ENCODE data around the gene DAD1. TPM values are rescaled to one million over a fixed set of nuclear protein-coding genes. Genes with fewer than 3 reads are reported as not detected.
"Not testable (repeated sequence)": the region's sequence is repeated elsewhere in the genome, so short reads cannot be mapped to it uniquely, and the experiment has no call there.

The DAD1 gene
- total RNA-seq, 1 donor from 2014 or later: 163 TPM

DNA sequence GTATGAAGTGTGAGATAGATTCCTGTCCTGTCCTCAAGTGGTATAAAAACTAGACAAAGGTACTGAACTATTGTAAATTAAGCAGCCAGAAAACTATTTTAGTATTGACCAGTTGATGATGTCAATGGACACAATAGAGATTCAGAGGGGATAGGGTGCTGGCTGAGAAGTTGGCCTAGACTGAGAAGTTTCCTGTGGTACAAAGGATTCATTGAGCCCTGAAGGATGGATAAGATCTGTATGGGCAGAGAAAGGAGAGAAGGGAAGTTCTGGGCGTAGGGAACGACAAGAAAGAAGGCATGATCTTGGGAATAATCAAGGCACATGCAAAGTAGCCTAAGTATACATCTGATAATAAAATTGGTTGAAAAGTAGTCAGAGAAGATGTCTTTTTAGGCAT lies 44.6 kb downstream of the DAD1 start:
- intact Hi-C loops (cut with DNase I): no loop called here
- no peak for DNase-seq (ENCODE audit: low spot score)
- ATAC-seq: no peak

DNA sequence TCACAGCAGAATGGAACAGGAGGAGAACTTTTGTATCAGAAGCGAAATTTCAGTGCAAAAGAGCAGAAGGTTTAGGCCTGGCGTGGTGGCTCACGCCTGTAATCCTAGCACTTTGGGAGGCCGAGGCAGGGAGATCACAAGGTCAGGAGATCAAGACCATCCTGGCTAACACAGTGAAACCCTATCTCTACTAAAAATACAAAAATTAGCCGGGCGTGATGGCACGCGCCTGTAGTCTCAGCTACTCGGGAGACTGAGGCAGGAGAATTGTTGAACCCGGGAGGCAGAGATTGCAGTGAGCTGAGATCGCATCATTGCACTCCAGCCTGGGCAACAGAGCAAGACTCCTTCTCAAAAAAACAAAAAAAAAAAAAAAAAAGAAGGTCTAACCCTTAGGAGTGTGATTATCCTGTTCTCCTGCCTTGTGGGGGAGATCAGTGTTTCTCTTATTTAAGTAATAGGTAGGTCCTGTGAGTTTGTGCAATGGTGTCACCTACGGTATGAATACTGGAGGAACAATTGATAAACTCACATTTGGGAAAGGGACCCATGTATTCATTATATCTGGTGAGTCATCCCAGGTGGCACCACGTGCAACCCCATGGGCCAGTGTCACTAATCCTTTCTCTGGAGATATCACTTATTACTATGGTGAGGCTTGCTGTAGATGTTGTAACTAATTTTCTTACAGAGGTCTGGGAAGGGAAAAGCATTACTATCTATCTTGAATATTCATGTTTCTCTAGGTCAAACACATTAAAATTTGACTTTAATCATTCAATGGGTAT lies 45.3 kb downstream of the DAD1 start:
- DNase-seq (ENCODE audit: low spot score); ATAC-seq; intact Hi-C loops (cut with DNase I): not testable (repeated sequence)

DNA sequence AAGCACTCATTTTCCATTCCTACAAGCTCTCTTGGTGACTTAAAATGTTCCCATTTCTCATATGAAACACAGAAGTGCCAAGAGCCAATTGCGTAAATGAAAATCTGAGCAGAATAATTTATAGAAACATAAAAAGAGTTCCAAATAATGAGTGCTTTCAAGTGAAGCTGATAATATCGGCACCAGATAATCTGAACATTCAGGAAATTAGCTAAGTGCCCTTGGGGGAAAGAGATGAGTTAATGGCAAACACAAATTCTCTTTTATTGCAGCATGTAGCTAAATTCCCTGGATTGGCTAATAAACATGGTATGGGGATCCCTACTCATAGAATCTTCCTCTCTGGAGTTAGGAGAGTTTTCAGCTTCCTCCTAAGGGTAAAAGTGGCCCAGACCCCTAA lies 46.7 kb downstream of the DAD1 start:
- no peak for DNase-seq (ENCODE audit: low spot score)
- intact Hi-C loops (cut with DNase I): no loop called here
- no peak for ATAC-seq

DNA sequence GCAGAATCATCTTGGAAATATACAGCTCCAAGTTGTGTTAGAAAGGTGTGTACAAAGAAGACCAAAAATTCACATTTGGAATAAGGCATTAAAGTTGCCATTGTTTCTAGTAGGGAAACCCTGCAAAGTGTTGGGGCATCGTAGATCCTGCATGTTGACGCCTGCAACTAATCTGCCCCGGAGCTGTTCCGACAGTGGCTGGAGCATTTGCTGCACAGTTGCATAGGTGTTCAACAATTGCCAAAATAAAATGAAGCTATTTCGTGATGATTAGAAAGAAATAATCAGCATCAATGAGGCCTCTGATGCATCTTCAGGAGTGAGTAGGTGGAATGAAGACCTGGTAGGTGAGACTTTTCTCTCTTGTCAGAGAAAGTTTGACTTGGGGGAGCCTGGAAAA lies 47.3 kb downstream of the DAD1 start:
- DNase-seq (ENCODE audit: low spot score): no peak
- ATAC-seq: no peak
- intact Hi-C loops (cut with DNase I): no loop called here

DNA sequence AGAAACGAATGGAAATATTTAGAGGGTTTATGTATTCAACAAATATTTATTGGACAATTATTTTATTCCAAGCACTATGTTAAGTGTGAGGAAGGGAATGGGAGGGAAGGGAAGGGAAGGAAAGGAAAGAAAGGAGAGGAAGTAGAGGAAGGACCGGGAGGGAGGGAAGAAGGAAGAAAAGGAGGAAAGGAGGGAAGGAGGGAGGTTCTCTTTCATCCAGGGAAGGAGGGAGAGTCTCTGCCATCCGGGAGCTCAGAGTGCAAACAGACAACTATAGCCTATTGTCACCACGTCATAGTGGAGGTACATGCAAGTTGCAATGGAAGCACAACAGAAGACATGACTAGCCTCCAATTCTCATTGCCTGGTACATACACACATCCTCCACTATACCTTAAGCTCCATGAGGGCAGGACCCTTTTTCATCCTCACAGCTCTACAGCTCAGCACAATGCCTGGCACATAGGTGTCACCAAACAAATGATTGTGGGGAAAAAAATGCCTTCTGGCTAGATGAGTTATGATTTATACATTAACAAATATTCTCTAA lies 48.1 kb downstream of the DAD1 start:
- ATAC-seq (no peak), DNase-seq (ENCODE audit: low spot score) (no peak)
- intact Hi-C loops (cut with DNase I): no loop called here

DNA sequence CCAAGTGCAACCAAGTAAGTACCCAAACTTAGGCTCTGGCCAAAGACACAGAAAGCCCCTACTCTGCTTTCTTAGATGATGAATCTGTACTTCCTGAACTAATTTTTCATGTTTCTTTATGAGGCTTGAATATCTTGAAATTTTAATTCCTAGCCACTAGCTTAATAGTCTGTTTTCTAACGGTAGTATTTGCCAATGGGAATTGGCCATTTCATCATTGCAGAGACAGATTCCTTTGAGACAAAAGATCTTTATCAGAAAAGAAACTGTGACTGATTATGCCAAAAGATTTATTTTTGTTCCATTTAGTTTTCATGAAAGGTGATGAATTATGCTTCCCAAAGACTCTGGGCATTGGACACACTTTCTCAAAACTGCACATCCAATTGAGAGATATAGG lies 48.7 kb downstream of the DAD1 start:
- ATAC-seq (no peak), DNase-seq (ENCODE audit: low spot score) (no peak)
- intact Hi-C loops (cut with DNase I): no loop called here

DNA sequence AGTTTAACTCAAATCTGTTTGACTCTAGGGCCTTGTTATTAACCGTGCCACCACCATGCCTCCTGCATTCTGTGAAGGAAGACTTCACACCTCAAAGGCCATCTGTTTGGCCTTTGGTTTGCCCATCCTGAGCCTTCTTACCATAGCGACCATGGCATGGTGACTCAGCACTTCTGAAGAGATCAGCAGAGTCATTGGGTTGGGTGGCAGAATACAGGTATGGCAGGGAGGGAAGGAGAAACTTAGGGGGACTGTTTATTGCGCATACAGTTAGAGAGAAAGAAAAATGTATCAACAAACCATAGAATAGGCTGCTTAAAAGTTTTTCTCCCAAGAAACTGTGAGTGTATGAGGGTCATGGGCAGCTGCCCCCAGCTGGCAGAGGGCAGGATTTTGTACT lies 49.2 kb downstream of the DAD1 start:
- ATAC-seq: no peak
- DNase-seq (ENCODE audit: low spot score): no peak
- intact Hi-C loops (cut with DNase I): no loop called here

DNA sequence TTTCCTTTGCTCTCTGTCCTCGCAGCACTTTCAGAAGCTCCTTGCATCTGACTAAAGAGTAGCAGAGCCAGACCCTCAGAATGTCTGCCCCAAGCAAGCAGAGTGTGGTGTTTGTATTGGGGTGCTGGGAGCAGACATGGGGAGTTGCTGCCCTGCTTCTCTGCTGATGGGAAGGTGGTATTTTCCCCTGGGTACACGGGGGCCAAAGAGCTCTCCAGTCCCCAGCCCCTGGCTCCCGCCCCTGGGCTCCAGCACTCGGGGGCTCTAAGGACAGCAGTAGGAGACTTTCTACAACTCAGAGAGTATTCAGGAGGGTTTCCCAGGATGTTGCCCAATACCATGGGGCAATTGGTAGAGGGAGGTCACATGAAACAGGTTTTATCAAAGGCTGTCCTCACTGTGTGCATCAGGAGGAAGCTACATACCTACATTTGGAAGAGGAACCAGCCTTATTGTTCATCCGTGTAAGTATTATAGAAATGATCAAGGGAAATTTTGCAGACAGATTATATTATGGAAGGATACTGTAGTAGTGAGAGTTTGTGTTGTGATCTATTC lies 50.3 kb downstream of the DAD1 start:
- ATAC-seq (no peak), DNase-seq (ENCODE audit: low spot score) (no peak)
- intact Hi-C loops (cut with DNase I): no loop called here

DNA sequence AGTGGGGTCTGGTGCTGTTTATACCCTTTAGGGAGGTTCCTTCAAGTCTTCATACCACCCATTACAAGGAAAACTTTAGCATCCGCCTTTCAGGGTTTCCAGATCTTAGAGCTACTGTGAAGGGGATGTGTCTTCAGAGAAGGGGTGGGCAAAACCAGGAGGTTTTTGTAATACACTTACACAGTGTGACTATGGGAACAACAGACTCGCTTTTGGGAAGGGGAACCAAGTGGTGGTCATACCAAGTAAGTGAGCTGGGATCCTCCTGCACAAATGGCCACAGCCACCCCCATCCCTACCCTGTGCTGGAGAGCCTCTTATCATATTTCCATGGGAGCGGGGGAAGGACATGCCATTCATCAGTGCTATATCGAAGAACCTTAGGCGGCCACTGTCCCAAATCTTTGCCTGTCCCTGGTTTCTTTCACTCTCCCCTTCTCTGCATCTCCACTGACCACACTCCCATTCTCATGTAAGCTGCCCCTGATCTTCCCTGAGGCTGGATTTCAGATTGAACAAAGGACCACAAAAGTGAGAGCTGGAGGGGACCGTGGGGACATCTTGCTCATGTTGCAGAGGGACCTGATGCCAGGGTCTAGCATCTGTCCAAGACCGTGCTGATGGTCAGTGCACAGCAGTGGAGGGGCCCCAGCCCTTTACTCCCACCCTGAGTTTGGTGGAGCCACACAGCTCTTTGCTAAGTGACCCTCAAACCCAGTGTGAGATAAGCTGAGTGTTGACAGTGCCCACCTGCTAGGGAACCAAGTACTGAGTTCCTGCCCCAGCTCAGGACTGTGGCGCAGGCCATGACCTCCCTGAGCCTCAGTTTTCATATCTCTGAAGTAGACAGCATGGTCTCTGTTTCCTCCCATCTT lies 51.4 kb downstream of the DAD1 start:
- peak; percentile 9 for ATAC-seq
- intact Hi-C loops (cut with DNase I): no loop called here
- no peak for DNase-seq (ENCODE audit: low spot score)

DNA sequence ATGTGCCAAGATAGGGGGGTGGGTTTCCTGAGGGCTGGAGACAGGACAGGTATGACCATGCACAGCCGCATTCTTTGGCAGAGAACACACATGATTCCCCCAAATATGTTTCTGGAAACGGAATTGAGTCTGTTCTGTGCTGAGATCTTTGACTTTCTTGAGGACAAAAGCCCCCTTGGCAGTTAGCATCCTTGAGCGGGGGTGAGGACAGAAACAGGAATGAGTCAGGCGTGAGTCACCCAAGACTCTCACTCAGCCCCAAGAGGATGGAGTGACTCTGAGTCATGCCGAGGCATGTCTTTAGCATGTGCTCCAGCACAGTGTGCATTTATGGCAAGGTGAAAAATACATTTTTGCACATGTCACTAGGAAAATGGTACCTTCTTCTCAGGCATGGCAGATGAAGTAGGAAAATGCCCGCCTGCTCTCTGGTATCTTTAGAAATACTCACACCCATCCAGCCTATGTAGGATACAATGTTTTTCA lies 52.1 kb downstream of the DAD1 start:
- DNase-seq (ENCODE audit: low spot score) (peak; percentile 69), ATAC-seq (peak; percentile 90)
- intact Hi-C loops (cut with DNase I): no loop called here

DNA sequence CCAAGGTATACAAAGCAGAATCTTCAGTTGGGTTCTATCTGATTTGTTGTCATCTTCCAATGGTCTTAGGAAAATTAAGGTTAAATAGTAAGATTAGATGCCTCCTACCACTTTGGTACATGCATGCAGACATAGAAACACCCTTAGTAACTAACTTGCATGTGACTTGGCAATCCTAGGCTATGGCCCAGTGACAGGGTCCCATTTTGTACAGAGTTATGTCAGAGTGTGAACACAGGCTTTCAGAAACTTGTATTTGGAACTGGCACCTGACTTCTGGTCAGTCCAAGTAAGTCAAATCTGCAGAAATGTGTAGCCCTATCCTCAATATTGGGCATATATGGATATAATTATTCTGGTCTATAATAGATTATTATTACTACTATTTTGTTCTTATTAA lies 53.1 kb downstream of the DAD1 start:
- intact Hi-C loops (cut with DNase I): no loop called here
- no peak for ATAC-seq
- DNase-seq (ENCODE audit: low spot score): no peak

DNA sequence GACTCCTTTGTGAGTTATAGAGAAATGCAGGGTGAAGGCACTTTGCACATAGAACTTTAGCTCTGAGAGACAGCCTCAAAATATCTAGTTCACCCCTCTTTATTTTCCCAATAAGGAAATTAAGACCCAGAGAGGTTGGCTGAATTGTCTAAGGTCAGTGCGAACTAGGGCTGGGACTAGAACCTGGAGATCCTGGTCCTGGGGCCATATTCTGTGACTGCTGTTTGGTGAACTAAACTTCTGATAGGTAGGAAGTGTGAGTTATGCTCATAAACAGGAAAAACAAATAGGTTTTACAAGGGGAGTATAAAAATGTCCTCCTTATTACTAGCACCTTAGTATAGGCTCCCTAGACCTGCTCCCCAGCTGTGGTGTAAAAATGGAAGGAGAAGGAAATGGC lies 53.9 kb downstream of the DAD1 start:
- intact Hi-C loops (cut with DNase I): no loop called here
- DNase-seq (ENCODE audit: low spot score) (no peak), ATAC-seq (no peak)

DNA sequence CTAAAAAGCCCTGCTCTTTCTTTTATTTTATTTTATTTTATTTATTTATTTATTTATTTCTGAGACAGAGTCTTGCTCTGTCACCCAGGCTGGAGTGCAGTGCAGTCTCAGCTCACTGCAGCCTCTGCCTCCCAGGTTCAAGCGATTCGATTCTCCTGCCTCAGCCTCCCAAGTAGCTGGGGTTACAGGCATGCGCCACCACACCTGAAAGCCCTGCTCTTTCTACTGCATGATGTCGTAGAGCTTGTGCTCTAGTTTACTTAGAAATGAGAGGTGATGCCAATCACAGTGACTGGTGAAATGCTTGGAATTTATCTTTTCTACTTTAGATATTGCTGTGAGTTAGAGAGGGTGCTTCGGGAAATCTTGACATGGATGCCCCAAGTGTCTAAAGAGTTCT lies 54.5 kb downstream of the DAD1 start:
- DNase-seq (ENCODE audit: low spot score): no peak
- ATAC-seq: no peak
- intact Hi-C loops (cut with DNase I): no loop called here

DNA sequence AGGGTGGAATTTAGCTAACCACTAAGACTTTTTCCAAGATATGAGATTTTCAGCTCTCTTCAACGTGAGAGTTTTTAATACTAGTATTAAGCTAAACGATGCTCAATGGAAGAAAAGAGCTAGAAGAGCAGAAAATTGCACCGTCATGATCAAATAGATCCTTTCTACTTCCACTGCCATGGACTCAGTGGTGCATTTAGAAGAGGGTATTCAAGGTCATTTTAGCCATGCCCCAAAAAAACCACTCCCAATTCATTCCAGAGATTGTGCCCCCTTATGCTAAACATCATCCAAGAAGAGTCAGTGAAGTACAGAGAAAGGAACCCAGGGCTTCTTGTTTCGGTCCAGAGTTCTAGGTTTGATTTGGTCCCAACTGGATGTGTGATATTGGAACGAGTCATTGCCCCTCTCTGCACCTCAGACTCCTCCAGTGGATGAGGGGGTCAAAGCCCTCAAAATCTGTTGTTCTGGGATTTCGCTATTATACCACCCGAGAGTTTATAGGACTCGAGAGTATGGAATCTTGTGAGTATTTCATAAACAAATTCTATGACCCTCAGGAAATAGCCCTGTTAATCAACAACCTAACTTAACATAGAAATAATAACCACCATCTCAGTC lies 55.2 kb downstream of the DAD1 start:
- DNase-seq (ENCODE audit: low spot score): no peak
- intact Hi-C loops (cut with DNase I): no loop called here

DNA sequence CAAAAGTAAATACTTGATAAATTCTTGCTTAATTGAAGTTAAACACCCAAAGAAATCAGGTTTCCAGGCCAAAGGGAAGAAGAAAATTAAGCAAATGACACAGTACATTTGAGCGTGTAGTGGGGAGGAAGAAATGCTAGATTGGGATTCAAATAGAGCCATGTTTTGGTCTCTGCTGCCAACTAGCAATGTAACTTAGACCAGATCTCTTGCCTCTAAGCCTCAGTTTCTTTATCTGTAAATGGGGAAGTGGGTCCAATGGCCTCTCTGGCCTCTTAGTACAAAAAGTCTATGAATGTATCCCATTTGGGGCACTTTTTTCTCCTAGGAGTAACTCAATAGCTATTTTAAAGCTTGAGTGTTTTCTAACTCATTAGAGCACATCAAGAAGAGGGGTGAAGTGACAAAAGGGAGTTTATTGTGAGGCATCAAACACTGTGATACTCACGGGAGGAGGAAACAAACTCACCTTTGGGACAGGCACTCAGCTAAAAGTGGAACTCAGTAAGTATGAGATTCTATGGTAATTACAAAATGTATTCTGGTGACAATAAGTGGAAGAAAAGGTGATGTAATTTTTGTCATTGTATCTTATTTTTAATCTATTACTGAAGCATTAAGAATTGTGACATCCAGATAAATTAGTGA lies 55.8 kb downstream of the DAD1 start:
- ATAC-seq: no peak
- intact Hi-C loops (cut with DNase I): no loop called here
- no peak for DNase-seq (ENCODE audit: low spot score)

More for the DNA sequence above, 55.2 kb downstream of the DAD1 start:
- ATAC-seq: no peak

DNA sequence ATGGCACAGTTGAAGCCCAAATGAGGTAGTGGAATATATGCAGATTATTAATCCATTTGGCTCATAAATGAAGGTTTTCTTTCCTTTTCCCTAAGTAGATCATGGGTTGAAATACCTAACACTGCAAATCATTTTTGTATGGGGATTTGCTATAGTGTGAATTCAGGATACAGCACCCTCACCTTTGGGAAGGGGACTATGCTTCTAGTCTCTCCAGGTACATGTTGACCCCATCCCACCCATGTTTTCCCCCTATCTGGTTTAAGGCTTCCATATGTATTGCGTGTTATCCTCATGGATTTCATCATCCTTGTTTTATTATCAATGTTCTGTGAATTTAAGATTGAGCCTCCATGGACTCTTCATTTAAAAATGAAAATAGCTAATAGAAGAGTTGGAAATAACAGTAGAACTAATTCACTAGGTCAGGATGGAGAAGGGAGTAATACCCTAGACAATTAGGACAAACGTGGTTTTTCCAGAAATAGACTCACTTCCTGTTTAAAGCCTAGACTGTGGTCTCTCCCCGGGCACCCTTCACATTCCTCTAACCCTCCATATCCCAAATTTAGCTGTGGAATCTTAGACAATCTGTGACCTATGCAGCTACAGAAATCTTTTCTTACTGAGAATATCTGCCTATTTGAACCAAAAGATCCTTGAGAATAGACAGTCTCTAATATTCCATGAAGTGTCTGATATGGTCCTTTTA lies 56.5 kb downstream of the DAD1 start:
- DNase-seq (ENCODE audit: low spot score) (no peak), ATAC-seq (no peak)
- intact Hi-C loops (cut with DNase I): no loop called here

DNA sequence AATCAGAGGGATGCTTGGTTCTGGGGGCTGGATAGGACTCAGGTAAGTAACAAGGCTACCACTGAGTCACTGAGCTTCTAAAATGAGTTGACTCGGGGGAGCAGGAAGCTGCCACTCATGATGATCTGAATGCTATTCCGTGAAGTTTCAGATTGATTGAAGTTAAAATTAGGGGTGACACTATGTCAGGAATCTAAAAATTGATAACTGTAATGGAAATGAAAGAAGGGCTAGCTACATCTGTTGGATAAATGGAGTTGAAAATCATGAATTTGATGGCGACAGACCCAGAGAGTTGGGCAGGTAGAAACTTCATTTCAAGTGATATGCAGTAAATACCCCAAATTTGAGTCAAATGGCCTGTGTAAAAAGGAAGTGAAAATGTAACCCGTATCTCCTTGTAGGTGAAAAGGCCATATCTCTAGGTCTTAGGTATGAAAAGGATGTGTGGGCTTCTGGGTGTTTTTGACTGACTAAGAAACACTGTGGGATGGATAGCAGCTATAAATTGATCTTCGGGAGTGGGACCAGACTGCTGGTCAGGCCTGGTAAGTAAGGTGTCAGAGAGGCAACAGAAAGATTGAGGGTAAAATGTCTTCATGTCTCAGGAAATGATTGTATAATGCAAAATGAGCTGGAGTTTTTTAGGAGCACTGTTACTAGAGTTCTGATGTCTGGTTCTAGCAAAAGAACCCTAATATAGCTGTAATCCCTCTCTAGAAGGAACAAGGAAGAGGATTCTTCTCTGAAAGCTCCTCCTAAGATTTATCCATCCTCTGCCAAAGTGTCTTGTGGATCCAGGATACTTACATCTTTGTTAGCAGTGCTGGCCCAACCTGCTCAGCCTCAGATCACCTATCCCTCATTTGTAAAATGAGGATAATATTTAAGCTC lies 57.3 kb downstream of the DAD1 start:
- intact Hi-C loops (cut with DNase I): no loop called here
- DNase-seq (ENCODE audit: low spot score): no peak
- no peak for ATAC-seq
